H1 (cell line): ENCODE measurements around the gene GALR2. TPM values are rescaled to one million over a fixed set of nuclear protein-coding genes. Genes with fewer than 3 reads are reported as not detected.

Source experiments
- BACH1 ChIP-seq: IDR thresholded peaks from 2 replicates; pipeline ENCODE4 v1.6.1; 2012; ENCODE audit warnings: low read length, improper control_type of control experiment
- CHD1 ChIP-seq: IDR thresholded peaks from 2 replicates; pipeline ENCODE4 v1.6.1; 2012; ENCODE audit warnings: low read depth, low read length, improper control_type of control experiment
- EZH2 ChIP-seq: fragments of 200-600 bp; sonication (generic); IDR thresholded peaks from 2 replicates; pipeline ENCODE4 v1.7.1; 2012; ENCODE audit warnings: low read depth, mild to moderate bottlenecking, moderate library complexity, low read length, inconsistent platforms; ENCODE audit not compliant: severe bottlenecking
- GABPA ChIP-seq: IDR thresholded peaks from 2 replicates; pipeline ENCODE4 v1.6.1; 2011; ENCODE audit warnings: mild to moderate bottlenecking, low read length, moderate library complexity, borderline replicate concordance; ENCODE audit not compliant: insufficient read depth
- polyA plus RNA-seq, 7 experiments: library from polyadenylated mRNA; depleted of rRNA in 3 of 7; stranded (reverse) in 5 of 7; unstranded in 2 of 7; fragments of >200 nt in 5 of 7; fragments of 200-250 nt in 2 of 7; gene quantifications; 1 replicate in 5 of 7; 2 replicates in 1 of 7; 4 replicates in 1 of 7; pipeline versions ENCODE4 v1.2.1 to v1.2.3, GENCODE V29; 2011 to 2013; ENCODE audit warnings: missing spikeins in 2 of 7, mixed read lengths in 2 of 7
- total RNA-seq: library from RNA; stranded (reverse); fragmentation: NEBNext Ultra II Directional; extraction: Animal tissue kit (Norgen Biotek cat#: 25700); gene quantifications from 2 replicates; pipeline ENCODE4 v1.2.1, GENCODE V29; 2021
- TF ChIP-seq, protein P1 (sequence below): IDR thresholded peaks from 2 replicates; pipeline ENCODE4 v1.6.1; 2012; ENCODE audit warnings: low read length, inconsistent platforms

Gene GALR2
- total and polyA plus RNA-seq, 2 of the 8 experiments (the other 6 are each of a cell fraction or from before 2014, with no cell fraction given) = 0.86 to 2.2 TPM

DNA sequence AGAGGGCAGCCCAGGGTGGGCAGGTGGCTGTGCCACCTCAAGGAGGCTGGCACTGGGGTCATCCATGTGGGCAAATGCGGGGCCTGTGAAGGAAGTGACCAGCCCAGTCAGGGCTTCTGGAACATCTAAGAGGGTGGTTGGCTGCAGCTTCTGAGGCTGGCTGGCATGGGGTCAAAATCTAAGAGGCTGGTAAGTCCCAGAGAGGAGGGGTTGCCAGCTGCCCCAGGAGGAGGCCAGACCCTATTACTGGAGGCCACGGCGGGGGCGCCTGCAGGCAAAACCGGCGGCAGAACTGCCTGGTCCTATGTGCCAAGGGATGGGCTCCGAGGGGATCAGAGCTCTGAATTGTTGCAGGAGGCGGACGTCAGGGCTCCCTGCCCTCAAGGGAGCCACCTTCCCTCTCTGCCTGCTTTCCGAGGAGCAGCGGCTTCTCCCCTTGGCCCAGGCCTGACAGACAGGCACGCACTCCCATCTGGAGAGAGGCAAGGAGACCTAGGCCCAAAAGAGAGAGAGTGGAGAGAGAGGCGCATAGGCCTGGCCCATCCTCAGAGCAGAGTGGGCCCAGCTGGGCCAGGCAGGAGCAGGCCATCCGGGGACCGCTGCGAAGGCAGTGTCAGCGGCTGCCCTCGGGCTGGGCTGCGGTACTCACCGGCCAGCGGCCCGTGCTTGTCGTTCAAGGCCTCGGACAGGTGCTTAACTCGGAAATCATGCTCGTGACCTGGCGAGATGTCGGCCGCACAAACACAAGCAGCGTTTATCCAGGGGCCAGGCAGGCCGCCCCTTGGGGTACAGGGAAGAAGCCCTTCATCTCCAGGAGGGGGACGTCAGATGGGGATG, 15.3 kb downstream of the GALR2 start (continued):
- TF ChIP-seq CHD1 = no peak
- no peak for TF ChIP-seq GABPA
- TF ChIP-seq, protein P1, sequence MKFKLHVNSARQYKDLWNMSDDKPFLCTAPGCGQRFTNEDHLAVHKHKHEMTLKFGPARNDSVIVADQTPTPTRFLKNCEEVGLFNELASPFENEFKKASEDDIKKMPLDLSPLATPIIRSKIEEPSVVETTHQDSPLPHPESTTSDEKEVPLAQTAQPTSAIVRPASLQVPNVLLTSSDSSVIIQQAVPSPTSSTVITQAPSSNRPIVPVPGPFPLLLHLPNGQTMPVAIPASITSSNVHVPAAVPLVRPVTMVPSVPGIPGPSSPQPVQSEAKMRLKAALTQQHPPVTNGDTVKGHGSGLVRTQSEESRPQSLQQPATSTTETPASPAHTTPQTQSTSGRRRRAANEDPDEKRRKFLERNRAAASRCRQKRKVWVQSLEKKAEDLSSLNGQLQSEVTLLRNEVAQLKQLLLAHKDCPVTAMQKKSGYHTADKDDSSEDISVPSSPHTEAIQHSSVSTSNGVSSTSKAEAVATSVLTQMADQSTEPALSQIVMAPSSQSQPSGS = no peak
- no peak for TF ChIP-seq EZH2
- no peak for TF ChIP-seq BACH1
